NCI-H82 (cell line): Measurements from ENCODE around the gene DEPDC4.
A peak's percentile ranks its signal among the peaks of the same experiment; 100 is the strongest.
"Not testable (repeated sequence)": the region's sequence is repeated elsewhere in the genome, so short reads cannot be mapped to it uniquely, and the experiment has no call there.

Experiments
- DNase-seq: peaks from one replicate; lab custom pipeline; 2025; lab: John Stamatoyannopoulos, UW

The DEPDC4 gene

GRCh38 chr12:100266835-100267602, at the start of gene DEPDC4, which contains the start of gene SCYL2:
Gene DEPDC4 (minus strand): TSS chr12:100267079. CDS start chr12:100267076, 3 bp downstream.
Gene SCYL2 (plus strand): TSS chr12:100267177. CDS start chr12:100282971, 15,794 bp downstream.
- peak; percentile 97 for DNase-seq

- DNase-seq, result no peak
Measured at GRCh38 chr12:100311317-100311716, 44.4 kb upstream of the DEPDC4 start.

GRCh38 chr12:100308138-100308537, 41.3 kb upstream of the DEPDC4 start:
- DNase-seq, result not testable (repeated sequence)

GRCh38 chr12:100304334-100304733, 37.5 kb upstream of the DEPDC4 start:
- not testable (repeated sequence) for DNase-seq

- no peak for DNase-seq
Measured at GRCh38 chr12:100303831-100304230, 37.0 kb upstream of the DEPDC4 start.

- DNase-seq, result no peak
Measured at GRCh38 chr12:100302081-100302480, 35.2 kb upstream of the DEPDC4 start.

GRCh38 chr12:100295764-100296555, 29.1 kb upstream of the DEPDC4 start:
- DNase-seq, result no peak

- DNase-seq, result not testable (repeated sequence)
Measured at GRCh38 chr12:100294366-100294765, 27.5 kb upstream of the DEPDC4 start.

GRCh38 chr12:100293017-100293416, 26.1 kb upstream of the DEPDC4 start:
- no peak for DNase-seq

- DNase-seq, result no peak
Measured at GRCh38 chr12:100290016-100290415, 23.1 kb upstream of the DEPDC4 start.

GRCh38 chr12:100289038-100289437, 22.2 kb upstream of the DEPDC4 start:
- DNase-seq, result no peak

GRCh38 chr12:100284556-100284955, 17.7 kb upstream of the DEPDC4 start:
- DNase-seq, result not testable (repeated sequence)

- DNase-seq, result no peak
Measured at GRCh38 chr12:100279607-100280244, 12.8 kb upstream of the DEPDC4 start.

- DNase-seq, result no peak
Measured at GRCh38 chr12:100279159-100279558, 12.3 kb upstream of the DEPDC4 start.

GRCh38 chr12:100274291-100274690, 7.4 kb upstream of the DEPDC4 start:
- DNase-seq, result no peak

- DNase-seq, result no peak
Measured at GRCh38 chr12:100273782-100274181, 6.9 kb upstream of the DEPDC4 start.

- DNase-seq, result no peak
Measured at GRCh38 chr12:100268835-100269564, 2.1 kb upstream of the DEPDC4 start.

GRCh38 chr12:100267603-100268281, 863 bp upstream of the DEPDC4 start:
- DNase-seq, result peak; percentile 46

- DNase-seq, result no peak
Measured at GRCh38 chr12:100266585-100266834, 369 bp downstream of the DEPDC4 start.

GRCh38 chr12:100265732-100266584, 921 bp downstream of the DEPDC4 start:
- DNase-seq, result no peak

- DNase-seq, result not testable (repeated sequence)
Measured at GRCh38 chr12:100265107-100265506, 1.8 kb downstream of the DEPDC4 start.
